ENCODE results near the gene TRMT2B. TPM values are rescaled to one million over a fixed set of nuclear protein-coding genes. Genes with fewer than 3 reads are reported as not detected.
"Not testable (repeated sequence)": the region's sequence is repeated elsewhere in the genome, so short reads cannot be mapped to it uniquely, and the experiment has no call there.

TRMT2B gene
- 10 to 100 TPM; 24.4 to 25.9 TPM for total RNA-seq

GRCh38 chrX:101051549-101052302, at the start of gene TRMT2B:
Gene TRMT2B, minus strand, starts transcription at chrX:101052111. Its CDS starts 9,822 bp downstream, at chrX:101042289.
- H3K4me1 Mint-ChIP-seq (ENCODE audit: low read depth): peaks cover 28% of the 10 kb centered on the region
- peaks cover 1 to 8% of the 10 kb centered on the region in 2 donors for H3K36me3 Mint-ChIP-seq (ENCODE audit: insufficient read depth in 2 of 2)
- DNase-seq (peak; percentile 80 to 85), ATAC-seq (replicated peaks in 1 of 2) (peak; percentile 90 to 93)
- H3K9me3 Mint-ChIP-seq: no peaks in the 10 kb centered on the region
- H3K4me3 Mint-ChIP-seq: peak within 1 kb of the TSS; percentile 86 to 93
- peak within 1 kb of the TSS; percentile 91 for H3K27ac Mint-ChIP-seq
- peaks cover 13% of the 10 kb centered on the region for H3K27me3 Mint-ChIP-seq (ENCODE audit: low read depth)

DNA sequence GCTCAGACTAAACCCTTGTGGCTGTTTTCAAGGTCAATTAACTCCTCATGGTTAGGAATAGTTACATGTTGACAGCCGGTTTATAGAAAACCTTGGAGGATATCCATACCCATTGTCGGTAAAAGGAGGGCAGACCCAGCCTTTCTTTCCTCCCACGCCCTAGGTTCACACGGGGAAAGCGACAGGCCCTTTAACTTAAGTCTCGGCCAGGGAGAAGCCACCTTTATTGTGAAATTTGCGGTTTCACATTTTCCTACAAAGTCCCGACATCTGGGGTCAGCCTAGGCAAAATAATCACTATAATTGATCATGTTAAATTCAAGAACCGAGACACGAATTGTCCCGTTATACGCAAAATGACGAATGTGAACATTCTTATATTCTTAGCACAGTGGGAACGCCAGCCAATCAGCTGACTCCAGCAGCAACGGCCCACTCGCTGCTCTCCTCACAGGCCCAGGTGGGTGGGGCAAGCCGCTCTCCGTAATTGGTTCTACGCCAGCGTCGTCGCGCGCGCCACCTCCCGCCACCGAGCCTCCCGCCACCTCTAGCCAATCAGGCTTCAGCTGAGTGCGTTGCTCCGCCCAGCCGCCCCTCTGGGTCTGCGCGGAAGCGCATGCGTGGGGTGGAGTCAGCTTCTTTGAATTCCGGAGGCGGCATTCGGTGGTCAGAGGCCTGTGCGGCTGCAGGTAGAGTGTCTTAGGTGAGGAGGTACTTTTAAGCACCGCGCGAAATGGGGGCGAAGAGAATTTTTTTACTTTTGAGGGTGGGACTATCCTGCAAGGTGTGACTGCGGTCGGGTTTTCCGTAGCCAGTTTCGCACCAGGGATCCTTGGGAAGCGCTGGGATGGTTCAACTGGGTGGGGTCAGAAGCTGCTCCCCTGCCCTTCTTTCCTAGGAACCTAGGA, 45.9 kb upstream of the TRMT2B start, which contains the start of gene CENPI:
Gene CENPI, plus strand, starts transcription at position 659 of the 908 bp plus-strand sequence. CDS start 2,867 bp downstream, outside the sequence.
- DNase-seq: peak; percentile 93 to 94
- peaks cover 6 to 12% of the 10 kb centered on the region in 2 donors for H3K36me3 Mint-ChIP-seq (ENCODE audit: insufficient read depth in 2 of 2)

GRCh38 chrX:101091817-101092216, 39.9 kb upstream of the TRMT2B start:
- H3K4me3 Mint-ChIP-seq: no peak overlapping the region
- H3K27ac Mint-ChIP-seq: no peak overlapping the region
- H3K36me3 Mint-ChIP-seq (ENCODE audit: insufficient read depth in 2 of 2): no peaks in the 10 kb centered on the region
- no peaks in the 10 kb centered on the region for H3K4me1 Mint-ChIP-seq (ENCODE audit: low read depth)
- no peak for DNase-seq
- no peaks in the 10 kb centered on the region for H3K9me3 Mint-ChIP-seq
- peaks cover 27% of the 10 kb centered on the region for H3K27me3 Mint-ChIP-seq (ENCODE audit: low read depth)
- ATAC-seq (replicated peaks in 1 of 2): no peak

More for the DNA sequence above, 45.9 kb upstream of the TRMT2B start, which contains the start of gene CENPI:
- Mint-ChIP-seq H3K27ac (peak within 1 kb of the TSS; percentile 93), H3K4me3 (peak within 1 kb of the TSS; percentile 90 to 97), H3K27me3 (ENCODE audit: low read depth) (peaks cover 13% of the 10 kb centered on the region), H3K9me3 (no peaks in the 10 kb centered on the region), H3K4me1 (ENCODE audit: low read depth) (peaks cover 16% of the 10 kb centered on the region)
- peak; percentile 99 to 100 for ATAC-seq (replicated peaks in 1 of 2)

- no peak overlapping the region for H3K27ac Mint-ChIP-seq
- no peaks in the 10 kb centered on the region for H3K9me3 Mint-ChIP-seq
- no peak for DNase-seq
- peaks cover 44% of the 10 kb centered on the region for H3K27me3 Mint-ChIP-seq (ENCODE audit: low read depth)
- H3K4me1 Mint-ChIP-seq (ENCODE audit: low read depth): peaks cover 10% of the 10 kb centered on the region
- H3K4me3 Mint-ChIP-seq: no peak overlapping the region
- H3K36me3 Mint-ChIP-seq (ENCODE audit: insufficient read depth in 2 of 2): no peaks in the 10 kb centered on the region
- no peak for ATAC-seq (replicated peaks in 1 of 2)
Measured at GRCh38 chrX:101081231-101081630, 29.3 kb upstream of the TRMT2B start.

DNA sequence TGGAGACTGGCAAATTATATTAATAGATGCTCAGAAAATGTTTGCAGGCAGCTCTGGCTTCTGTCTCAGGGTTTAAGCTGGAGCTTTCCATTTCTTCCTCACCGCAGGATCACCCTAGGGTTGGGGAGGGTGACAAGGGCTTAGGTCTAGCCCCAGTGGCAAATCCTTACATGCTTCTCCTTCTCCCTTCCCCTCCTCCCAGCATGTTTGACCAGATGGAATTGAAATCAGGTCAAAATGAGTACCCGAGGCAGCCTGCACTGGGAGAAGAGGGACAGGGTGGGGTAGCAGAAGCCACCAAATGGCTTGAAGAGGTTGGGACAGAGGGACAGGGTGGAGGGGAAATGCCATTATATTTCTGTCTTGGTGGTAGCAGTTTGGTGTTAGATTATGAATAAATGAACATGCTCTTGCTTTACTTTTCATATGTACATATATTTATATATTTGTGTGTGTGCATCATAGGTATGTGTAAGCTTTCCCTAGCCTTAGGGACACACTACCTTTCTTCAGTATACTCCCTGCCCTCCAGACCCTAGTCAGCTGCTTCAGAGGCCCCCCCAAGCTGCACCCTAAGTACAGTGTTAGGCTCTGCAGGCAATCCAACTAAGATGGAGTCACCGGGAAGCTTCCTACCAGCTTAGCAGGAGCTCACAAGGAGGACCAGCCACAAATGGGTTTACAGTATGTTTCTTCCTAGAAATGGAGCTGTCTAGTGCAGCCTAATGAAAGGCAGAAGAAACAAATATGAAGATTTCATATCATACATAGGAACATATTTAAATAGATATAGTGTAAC, 28.6 kb upstream of the TRMT2B start:
- H3K27ac Mint-ChIP-seq: no peak overlapping the region
- no peaks in the 10 kb centered on the region for H3K36me3 Mint-ChIP-seq (ENCODE audit: insufficient read depth in 2 of 2)
- DNase-seq (no peak), ATAC-seq (replicated peaks in 1 of 2) (no peak)
- H3K9me3 Mint-ChIP-seq: no peaks in the 10 kb centered on the region
- peaks cover 10% of the 10 kb centered on the region for H3K4me1 Mint-ChIP-seq (ENCODE audit: low read depth)
- H3K4me3 Mint-ChIP-seq: no peak overlapping the region
- H3K27me3 Mint-ChIP-seq (ENCODE audit: low read depth): peaks cover 44% of the 10 kb centered on the region

GRCh38 chrX:101079736-101080270, 27.9 kb upstream of the TRMT2B start:
- Mint-ChIP-seq H3K9me3 (no peaks in the 10 kb centered on the region), H3K4me3 (no peak overlapping the region), H3K27me3 (ENCODE audit: low read depth) (peaks cover 44% of the 10 kb centered on the region), H3K36me3 (ENCODE audit: insufficient read depth in 2 of 2) (no peaks in the 10 kb centered on the region), H3K4me1 (ENCODE audit: low read depth) (peaks cover 10% of the 10 kb centered on the region), H3K27ac (no peak overlapping the region)
- no peak for DNase-seq
- ATAC-seq (replicated peaks in 1 of 2): no peak

- ATAC-seq (replicated peaks in 1 of 2) (no peak), DNase-seq (no peak)
- H3K4me1 Mint-ChIP-seq (ENCODE audit: low read depth): peaks cover 10% of the 10 kb centered on the region
- H3K27me3 Mint-ChIP-seq (ENCODE audit: low read depth): peaks cover 44% of the 10 kb centered on the region
- peak within 1 kb of the TSS in 1 of 2 donors; percentile 30 for H3K4me3 Mint-ChIP-seq
- no peaks in the 10 kb centered on the region for H3K36me3 Mint-ChIP-seq (ENCODE audit: insufficient read depth in 2 of 2)
- no peak within 1 kb of the TSS for H3K27ac Mint-ChIP-seq
- no peaks in the 10 kb centered on the region for H3K9me3 Mint-ChIP-seq
Measured at GRCh38 chrX:101078716-101079598, 27.0 kb upstream of the TRMT2B start, which contains the start of gene TMEM35A. Gene TMEM35A, plus strand, starts transcription at chrX:101078879. Its CDS starts 124 bp downstream, at chrX:101079003.

- no peaks in the 10 kb centered on the region for H3K4me1 Mint-ChIP-seq (ENCODE audit: low read depth)
- no peaks in the 10 kb centered on the region for H3K27me3 Mint-ChIP-seq (ENCODE audit: low read depth)
- H3K27ac Mint-ChIP-seq: no peak overlapping the region
Measured at GRCh38 chrX:101071582-101071981, 19.7 kb upstream of the TRMT2B start.

DNA sequence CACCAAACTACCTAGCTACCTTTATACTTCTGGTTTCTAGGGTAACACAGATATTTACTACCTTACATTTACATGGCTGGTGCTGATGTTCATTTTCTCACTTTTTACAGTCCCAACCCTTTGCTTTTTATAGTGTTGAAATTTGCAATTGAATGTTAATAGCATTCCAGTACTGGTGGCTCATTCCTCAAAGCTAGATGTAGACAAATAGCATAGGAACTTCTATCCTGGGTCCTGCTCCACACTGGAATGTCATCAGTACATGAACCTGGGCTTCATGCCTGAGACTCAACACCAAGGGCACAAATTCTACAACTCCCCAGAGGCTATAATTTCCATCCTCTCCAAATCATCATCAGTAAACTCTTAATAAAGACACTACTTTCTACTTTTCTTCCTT, 10.3 kb upstream of the TRMT2B start:
- Mint-ChIP-seq H3K27ac (no peak overlapping the region), H3K4me3 (no peak overlapping the region), H3K36me3 (ENCODE audit: insufficient read depth in 2 of 2) (no peaks in the 10 kb centered on the region), H3K27me3 (ENCODE audit: low read depth) (peaks cover 21% of the 10 kb centered on the region), H3K9me3 (peaks cover 0 to 1% of the 10 kb centered on the region in 2 donors), H3K4me1 (ENCODE audit: low read depth) (peaks cover 12% of the 10 kb centered on the region)
- DNase-seq (no peak), ATAC-seq (replicated peaks in 1 of 2) (no peak)

More at GRCh38 chrX:101071582-101071981, 19.7 kb upstream of the TRMT2B start:
- no peaks in the 10 kb centered on the region for H3K9me3 Mint-ChIP-seq
- ATAC-seq (replicated peaks in 1 of 2) (no peak), DNase-seq (no peak)
- H3K36me3 Mint-ChIP-seq (ENCODE audit: insufficient read depth in 2 of 2): no peaks in the 10 kb centered on the region
- H3K4me3 Mint-ChIP-seq: no peak overlapping the region

DNA sequence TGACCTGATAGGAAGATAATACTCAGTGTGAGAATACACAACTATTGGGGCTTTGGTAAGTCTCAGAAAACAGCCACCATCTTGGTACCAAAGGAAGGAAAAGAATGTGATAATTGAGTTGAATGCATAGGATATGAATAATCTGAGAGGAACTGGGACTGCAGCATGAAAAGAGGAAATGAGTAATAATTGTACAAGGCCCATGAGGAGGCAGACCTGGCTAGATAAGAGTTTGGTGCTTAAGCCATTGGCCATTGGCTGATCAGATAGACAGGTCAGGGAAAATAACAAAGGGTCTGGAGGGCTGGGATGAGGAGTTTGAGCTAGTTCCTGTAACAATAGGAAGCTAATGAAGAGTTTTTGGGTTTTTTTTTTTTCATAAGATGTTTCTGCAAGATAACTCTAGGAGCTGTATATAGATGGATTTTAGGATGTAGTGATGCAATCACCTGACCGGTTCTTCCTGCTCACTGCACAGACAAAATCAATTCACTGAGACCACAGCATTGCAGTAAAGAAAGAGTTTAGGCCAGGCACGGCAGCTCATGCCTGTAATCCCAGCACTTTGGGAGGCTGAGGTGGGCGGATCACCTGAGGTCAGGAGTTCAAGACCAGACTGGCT, 5.3 kb upstream of the TRMT2B start:
- DNase-seq (no peak), ATAC-seq (replicated peaks in 1 of 2) (peak; percentile 63 to 75)
- H3K4me3 Mint-ChIP-seq: peak overlapping the region in 1 of 2 donors; percentile 13
- peaks cover 0 to 5% of the 10 kb centered on the region in 2 donors for H3K9me3 Mint-ChIP-seq
- peaks cover 20% of the 10 kb centered on the region for H3K4me1 Mint-ChIP-seq (ENCODE audit: low read depth)
- no peak overlapping the region for H3K27ac Mint-ChIP-seq
- peaks cover 25% of the 10 kb centered on the region for H3K27me3 Mint-ChIP-seq (ENCODE audit: low read depth)
- H3K36me3 Mint-ChIP-seq (ENCODE audit: insufficient read depth in 2 of 2): no peaks in the 10 kb centered on the region

DNA sequence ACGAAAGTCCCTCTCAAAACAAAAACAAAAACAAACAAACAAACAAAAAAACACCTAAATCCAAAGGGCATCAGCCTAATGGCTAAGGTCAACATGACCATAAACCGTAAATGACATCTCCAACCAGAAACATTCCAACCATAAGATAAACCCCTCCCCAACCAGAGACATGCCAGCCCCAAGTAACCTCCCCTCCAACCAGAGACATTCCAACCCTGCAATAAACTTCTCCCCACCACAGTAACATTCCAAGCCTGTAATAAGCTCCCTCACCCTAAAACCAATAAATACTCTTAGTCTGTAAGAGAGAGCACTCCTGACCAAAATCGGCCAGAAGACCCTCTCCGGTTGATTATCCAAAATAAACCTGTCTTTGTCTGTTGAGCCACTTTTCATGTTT, 4.6 kb upstream of the TRMT2B start:
- H3K4me3 Mint-ChIP-seq; H3K27ac Mint-ChIP-seq; H3K36me3 Mint-ChIP-seq (ENCODE audit: insufficient read depth in 2 of 2); H3K9me3 Mint-ChIP-seq; ATAC-seq (replicated peaks in 1 of 2); DNase-seq: not testable (repeated sequence)
- Mint-ChIP-seq H3K4me1 (ENCODE audit: low read depth) (peaks cover 23% of the 10 kb centered on the region), H3K27me3 (ENCODE audit: low read depth) (peaks cover 29% of the 10 kb centered on the region)

Data from activated T-cell treated with anti-CD3 and anti-CD28 coated beads, Interleukin-2, amount 50 U/mL, for 72 hours (primary cell).